Fibroblast of skin of scalp (primary cell): ENCODE data around the gene MSL3B.

Experiments
- DNase-seq: peaks from one replicate; pipeline ENCODE4 v3.0.0-alpha.2; 2013

The MSL3B gene

GRCh38 chr2:233832414-233832813 is 35.8 kb downstream of the MSL3B start:
- peak; percentile 24 for DNase-seq

GRCh38 chr2:233831861-233832260 is 36.3 kb downstream of the MSL3B start:
- no peak for DNase-seq

GRCh38 chr2:233831011-233831721 is 37.0 kb downstream of the MSL3B start:
- no peak for DNase-seq

- DNase-seq: no peak
These were observed 37.9 kb downstream of the MSL3B start for GRCh38 chr2:233830111-233830802.

GRCh38 chr2:233829193-233830110 is 38.7 kb downstream of the MSL3B start:
- no peak for DNase-seq

GRCh38 chr2:233828546-233829192 is 39.5 kb downstream of the MSL3B start:
- DNase-seq: no peak

- DNase-seq: no peak
These were observed 43.8 kb downstream of the MSL3B start for GRCh38 chr2:233824373-233824772.

GRCh38 chr2:233823731-233824121 is 44.5 kb downstream of the MSL3B start:
- no peak for DNase-seq

GRCh38 chr2:233822781-233823730 is 45.1 kb downstream of the MSL3B start:
- no peak for DNase-seq

- no peak for DNase-seq
These were observed 46.0 kb downstream of the MSL3B start for GRCh38 chr2:233822101-233822771.

- DNase-seq: no peak
These were observed 46.5 kb downstream of the MSL3B start for GRCh38 chr2:233821709-233822100.

- DNase-seq: no peak
These were observed 47.0 kb downstream of the MSL3B start for GRCh38 chr2:233821196-233821595.

GRCh38 chr2:233820774-233821105 is 47.4 kb downstream of the MSL3B start:
- no peak for DNase-seq

GRCh38 chr2:233819884-233820773 is 48.1 kb downstream of the MSL3B start:
- DNase-seq: no peak

- no peak for DNase-seq
These were observed 49.3 kb downstream of the MSL3B start for GRCh38 chr2:233818639-233819621.

GRCh38 chr2:233817995-233818638 is 50.1 kb downstream of the MSL3B start:
- no peak for DNase-seq

- DNase-seq: no peak
These were observed 50.8 kb downstream of the MSL3B start for GRCh38 chr2:233817361-233817911.

GRCh38 chr2:233816771-233817170 is 51.4 kb downstream of the MSL3B start:
- no peak for DNase-seq
